ENCODE results near the gene NDUFB10. TPM values are rescaled to one million over a fixed set of nuclear protein-coding genes. Genes with fewer than 3 reads are reported as not detected.

The NDUFB10 gene
- total RNA-seq, 1 experiment from 2014 or later, result 202 TPM

- no peak for DNase-seq (ENCODE audit: unreplicated experiment)
- no TSS peak for BruUV-seq (replicated peaks)
- Mint-ChIP-seq H3K4me3 (ENCODE audit: unreplicated experiment) (no peak overlapping the region), H3K27me3 (ENCODE audit: insufficient read depth, unreplicated experiment) (peaks cover 12% of the 10 kb centered on the region), H3K27ac (ENCODE audit: low read depth, unreplicated experiment) (no peak overlapping the region), H3K4me1 (ENCODE audit: insufficient read depth, unreplicated experiment) (no peaks in the 10 kb centered on the region), H3K36me3 (ENCODE audit: insufficient read depth, unreplicated experiment) (no peaks in the 10 kb centered on the region), H3K9me3 (ENCODE audit: unreplicated experiment) (no peaks in the 10 kb centered on the region)
- TF ChIP-seq, protein P1, sequence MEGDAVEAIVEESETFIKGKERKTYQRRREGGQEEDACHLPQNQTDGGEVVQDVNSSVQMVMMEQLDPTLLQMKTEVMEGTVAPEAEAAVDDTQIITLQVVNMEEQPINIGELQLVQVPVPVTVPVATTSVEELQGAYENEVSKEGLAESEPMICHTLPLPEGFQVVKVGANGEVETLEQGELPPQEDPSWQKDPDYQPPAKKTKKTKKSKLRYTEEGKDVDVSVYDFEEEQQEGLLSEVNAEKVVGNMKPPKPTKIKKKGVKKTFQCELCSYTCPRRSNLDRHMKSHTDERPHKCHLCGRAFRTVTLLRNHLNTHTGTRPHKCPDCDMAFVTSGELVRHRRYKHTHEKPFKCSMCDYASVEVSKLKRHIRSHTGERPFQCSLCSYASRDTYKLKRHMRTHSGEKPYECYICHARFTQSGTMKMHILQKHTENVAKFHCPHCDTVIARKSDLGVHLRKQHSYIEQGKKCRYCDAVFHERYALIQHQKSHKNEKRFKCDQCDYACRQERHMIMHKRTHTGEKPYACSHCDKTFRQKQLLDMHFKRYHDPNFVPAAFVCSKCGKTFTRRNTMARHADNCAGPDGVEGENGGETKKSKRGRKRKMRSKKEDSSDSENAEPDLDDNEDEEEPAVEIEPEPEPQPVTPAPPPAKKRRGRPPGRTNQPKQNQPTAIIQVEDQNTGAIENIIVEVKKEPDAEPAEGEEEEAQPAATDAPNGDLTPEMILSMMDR (IDR thresholded peaks at IDR 0.05; ENCODE audit: unreplicated experiment), result no peak
- intact Hi-C loops (cut with micrococcal nuclease), result no loop called here
- POLR2A ChIA-PET, result no interaction called here
- CTCF ChIA-PET, result interaction anchor here (0.6 to 1.2 kb wide), 2 partner anchors 11 to 17 kb away, joined by 3 read pairs; no protein-coding TSS in a partner anchor
These were observed 47.2 kb upstream of the NDUFB10 start for GRCh38 chr16:1912215-1912543.

DNA sequence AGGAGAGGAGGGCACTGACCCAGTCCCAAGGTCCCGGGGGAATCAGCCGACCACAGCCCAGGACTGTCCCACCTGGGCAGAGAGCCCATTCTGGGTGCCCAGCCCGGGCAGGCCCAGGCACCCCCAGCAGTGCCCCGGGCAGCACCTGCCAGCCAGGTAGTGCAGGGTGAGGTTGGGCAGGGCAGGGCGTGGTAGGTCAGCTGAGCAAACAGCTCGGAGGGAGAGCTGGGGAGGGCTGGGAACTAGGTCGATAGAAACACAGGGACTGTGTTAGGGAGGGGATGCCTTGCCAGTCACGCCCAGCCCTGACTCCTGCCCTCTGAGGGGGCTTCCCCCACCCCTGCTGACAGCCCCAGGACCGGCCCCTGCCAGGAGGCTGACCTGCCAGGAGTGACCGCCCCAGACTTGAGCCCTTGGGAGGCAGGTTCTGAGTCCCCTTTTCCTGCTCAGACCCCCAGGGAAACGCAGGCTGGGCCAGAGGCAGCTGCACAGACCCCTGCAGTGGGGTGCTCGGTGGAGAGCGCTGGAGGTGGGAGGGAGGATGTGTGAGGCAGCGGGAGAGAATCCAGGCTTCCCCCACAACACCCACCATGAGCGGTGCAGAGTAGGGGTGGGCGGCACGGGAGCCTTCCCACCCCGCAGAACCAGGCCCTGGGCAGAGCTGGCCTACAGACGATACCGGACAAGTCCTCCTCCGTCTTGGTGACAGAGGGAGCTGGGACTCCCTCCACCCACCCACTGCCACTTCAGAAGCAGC lies 45.8 kb upstream of the NDUFB10 start:
- ChIA-PET POLR2A (interaction anchor here (0.7 to 0.9 kb wide), 2 partner anchors 130 to 302 kb away, joined by 3 read pairs; no protein-coding TSS in a partner anchor), CTCF (interaction anchor here (1.0 to 1.2 kb wide), 2 partner anchors 13 kb away, joined by 3 to 4 read pairs; no protein-coding TSS in a partner anchor)
- Mint-ChIP-seq H3K9me3 (ENCODE audit: unreplicated experiment) (no peaks in the 10 kb centered on the region), H3K36me3 (ENCODE audit: insufficient read depth, unreplicated experiment) (no peaks in the 10 kb centered on the region), H3K4me3 (ENCODE audit: unreplicated experiment) (no peak overlapping the region), H3K27ac (ENCODE audit: low read depth, unreplicated experiment) (no peak overlapping the region), H3K4me1 (ENCODE audit: insufficient read depth, unreplicated experiment) (no peaks in the 10 kb centered on the region), H3K27me3 (ENCODE audit: insufficient read depth, unreplicated experiment) (peaks cover 16% of the 10 kb centered on the region)
- peak; percentile 58 for DNase-seq (ENCODE audit: unreplicated experiment)
- TF ChIP-seq, protein P1 (IDR thresholded peaks at IDR 0.05; ENCODE audit: unreplicated experiment), result no peak
- no TSS peak for BruUV-seq (replicated peaks)
- intact Hi-C loops (cut with micrococcal nuclease), result no loop called here

DNA sequence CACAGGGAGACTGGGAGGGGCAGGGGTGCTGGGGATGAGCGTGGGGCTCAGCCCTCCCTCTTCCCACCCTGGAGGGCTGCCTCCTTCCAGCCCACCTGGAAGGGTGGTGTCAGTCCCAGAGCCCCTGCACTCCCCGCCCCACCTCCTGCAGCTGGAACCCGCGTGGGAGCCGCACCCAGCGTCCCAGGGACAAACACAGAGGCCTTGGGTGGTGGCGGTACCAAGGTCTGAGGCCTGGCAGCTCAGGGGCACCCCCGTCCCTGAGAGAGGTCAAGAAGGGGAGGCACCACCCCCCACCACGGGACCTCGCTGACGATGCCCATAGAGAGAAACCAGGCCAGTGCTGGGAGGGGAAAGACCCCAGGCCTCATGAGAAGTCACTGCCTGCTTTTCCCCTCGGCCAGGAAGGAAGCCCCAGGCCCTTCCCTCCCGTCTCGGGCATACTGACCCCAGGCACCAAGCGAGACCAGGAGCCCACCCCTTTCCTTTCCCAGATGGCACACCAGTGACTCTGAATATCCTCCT lies 45.2 kb upstream of the NDUFB10 start:
- POLR2A ChIA-PET, result interaction anchor here (0.9 kb wide), 1 partner anchor 302 kb away, joined by 3 read pairs; no protein-coding TSS in a partner anchor

GRCh38 chr16:1914988-1915387 lies 44.4 kb upstream of the NDUFB10 start:
- no peaks in the 10 kb centered on the region for H3K4me1 Mint-ChIP-seq (ENCODE audit: insufficient read depth, unreplicated experiment)
- no peaks in the 10 kb centered on the region for H3K36me3 Mint-ChIP-seq (ENCODE audit: insufficient read depth, unreplicated experiment)
- DNase-seq (ENCODE audit: unreplicated experiment), result no peak
- no TSS peak for BruUV-seq (replicated peaks)
- POLR2A ChIA-PET, result no interaction called here
- H3K4me3 Mint-ChIP-seq (ENCODE audit: unreplicated experiment), result no peak overlapping the region
- TF ChIP-seq, protein P1 (IDR thresholded peaks at IDR 0.05; ENCODE audit: unreplicated experiment), result no peak
- peaks cover 31% of the 10 kb centered on the region for H3K27me3 Mint-ChIP-seq (ENCODE audit: insufficient read depth, unreplicated experiment)
- no peaks in the 10 kb centered on the region for H3K9me3 Mint-ChIP-seq (ENCODE audit: unreplicated experiment)
- no peak overlapping the region for H3K27ac Mint-ChIP-seq (ENCODE audit: low read depth, unreplicated experiment)
- CTCF ChIA-PET, result interaction anchor here (1.4 kb wide), 1 partner anchor 44 kb away, joined by 4 read pairs; no protein-coding TSS in a partner anchor
- intact Hi-C loops (cut with micrococcal nuclease), result no loop called here

More for the DNA sequence above, 45.2 kb upstream of the NDUFB10 start:
- no TSS peak for BruUV-seq (replicated peaks)
- Mint-ChIP-seq H3K36me3 (ENCODE audit: insufficient read depth, unreplicated experiment) (no peaks in the 10 kb centered on the region), H3K4me1 (ENCODE audit: insufficient read depth, unreplicated experiment) (no peaks in the 10 kb centered on the region), H3K27me3 (ENCODE audit: insufficient read depth, unreplicated experiment) (peaks cover 23% of the 10 kb centered on the region), H3K27ac (ENCODE audit: low read depth, unreplicated experiment) (no peak overlapping the region), H3K9me3 (ENCODE audit: unreplicated experiment) (no peaks in the 10 kb centered on the region), H3K4me3 (ENCODE audit: unreplicated experiment) (no peak overlapping the region)
- intact Hi-C loops (cut with micrococcal nuclease), result no loop called here
- CTCF ChIA-PET, result interaction anchor here (1.0 kb wide), 1 partner anchor 12 kb away, joined by 4 read pairs; no protein-coding TSS in a partner anchor
- DNase-seq (ENCODE audit: unreplicated experiment), result no peak
- TF ChIP-seq, protein P1 (IDR thresholded peaks at IDR 0.05; ENCODE audit: unreplicated experiment), result no peak

All from MCF 10A (cell line).